ENCODE data around the gene INHBB. TPM values are rescaled to one million over a fixed set of nuclear protein-coding genes. Genes with fewer than 3 reads are reported as not detected.

Gene INHBB
- total and polyA plus RNA-seq, 9 of the 15 experiments (the other 6 are each of a cell fraction or from before 2014, with no cell fraction given), result not detected

GRCh38 chr2:120322329-120322728, 23.6 kb upstream of the INHBB start:
- ChIA-PET POLR2A (interaction anchor here (0.6 kb wide), 1 partner anchor 1310 kb away, joined by 4 read pairs; no protein-coding TSS in a partner anchor), CTCF (ENCODE audit: low intra/inter-chr PET ratio) (no interaction called here)
- Histone ChIP-seq H3K36me3 (ENCODE audit: control insufficient read depth, insufficient read depth, low read length) (no peaks in the 10 kb centered on the region), H3K9me3 (replicated peaks; ENCODE audit: control insufficient read depth, insufficient read depth, low read depth, low read length) (no peaks in the 10 kb centered on the region), H4K20me1 (replicated peaks; ENCODE audit: control insufficient read depth, insufficient read depth, low read length) (peaks cover 19% of the 10 kb centered on the region; the same call in 1 of the 2 replicates), H3K4me1 (replicated peaks in 1 of 2; ENCODE audit: control insufficient read depth in 2 of 2, insufficient read depth in 2 of 2, low read length in 2 of 2) (peaks cover 10 to 14% of the 10 kb centered on the region in 2 experiments; a peak in 4 of 5 replicates), H3K27me3 (ENCODE audit: control insufficient read depth in 2 of 2, insufficient read depth in 2 of 2, low read length in 2 of 2) (peaks cover 44 to 82% of the 10 kb centered on the region in 2 experiments), H3K27ac (ENCODE audit: extremely low read depth, low read depth, low read length) (no peak overlapping the region), H3K9ac (ENCODE audit: insufficient read depth in 1 of 2, low read depth in 2 of 2, low read length in 2 of 2) (no peak overlapping the region), H3K79me2 (ENCODE audit: control insufficient read depth, insufficient read depth, low read length) (no peaks in the 10 kb centered on the region), H3K4me3 (no peak overlapping the region), H3K9me1 (ENCODE audit: control insufficient read depth, insufficient read depth, low read length) (no peaks in the 10 kb centered on the region), H3K4me2 (ENCODE audit: insufficient read depth, low read length) (no peak overlapping the region), H2AFZ (ENCODE audit: low read depth, low read length) (no peak overlapping the region)
- no peak for DNase-seq (ENCODE audit: extremely low read depth in 1 of 4, low spot score in 3 of 4)
- TF ChIP-seq ZNF12 (CRISPR knock-in tag; IDR thresholded peaks at IDR 0.05) (peak; percentile 90), MEIS2 (IDR thresholded peaks at IDR 0.05; ENCODE audit: partially characterized antibody) (no peak)
- FAIRE-seq, result no peak
- in situ Hi-C loops (cut with MboI), result no loop called here
- WGBS (ENCODE audit: insufficient coverage, low coverage, missing lambda C conversion rate), result 45% methylated on average over 7 of the region's 7 CpGs
- intact Hi-C loops (cut with micrococcal nuclease), result no loop called here
- ATAC-seq, result no peak
- BruUV-seq (replicated peaks), result no TSS peak

- Histone ChIP-seq H3K36me3 (ENCODE audit: control insufficient read depth, insufficient read depth, low read length) (no peaks in the 10 kb centered on the region), H3K9me1 (ENCODE audit: control insufficient read depth, insufficient read depth, low read length) (no peaks in the 10 kb centered on the region), H3K4me1 (replicated peaks in 1 of 2; ENCODE audit: control insufficient read depth in 2 of 2, insufficient read depth in 2 of 2, low read length in 2 of 2) (peaks cover 10 to 14% of the 10 kb centered on the region in 2 experiments; a peak in 4 of 5 replicates), H3K4me3 (no peak overlapping the region), H3K4me2 (ENCODE audit: insufficient read depth, low read length) (no peak overlapping the region), H4K20me1 (replicated peaks; ENCODE audit: control insufficient read depth, insufficient read depth, low read length) (peaks cover 19% of the 10 kb centered on the region; the same call in 1 of the 2 replicates), H3K27me3 (ENCODE audit: control insufficient read depth in 2 of 2, insufficient read depth in 2 of 2, low read length in 2 of 2) (peaks cover 49 to 82% of the 10 kb centered on the region in 2 experiments), H3K9ac (ENCODE audit: insufficient read depth in 1 of 2, low read depth in 2 of 2, low read length in 2 of 2) (peak overlapping the region in 1 of 2 experiments; percentile 35; a peak in 2 of 4 replicates), H3K79me2 (ENCODE audit: control insufficient read depth, insufficient read depth, low read length) (no peaks in the 10 kb centered on the region), H3K9me3 (replicated peaks; ENCODE audit: control insufficient read depth, insufficient read depth, low read depth, low read length) (no peaks in the 10 kb centered on the region), H2AFZ (ENCODE audit: low read depth, low read length) (no peak overlapping the region), H3K27ac (ENCODE audit: extremely low read depth, low read depth, low read length) (no peak overlapping the region)
- ChIA-PET POLR2A (interaction anchor here (0.6 to 1.1 kb wide), 4 partner anchors 10 to 234 kb away, joined by 3 to 5 read pairs (median 5); no protein-coding TSS in a partner anchor), CTCF (ENCODE audit: low intra/inter-chr PET ratio) (no interaction called here)
- in situ Hi-C loops (cut with MboI) (no loop called here), intact Hi-C loops (cut with micrococcal nuclease) (no loop called here)
- no peak for TF ChIP-seq YY1 (IDR thresholded peaks at IDR 0.05; ENCODE audit: borderline replicate concordance in 1 of 3, control insufficient read depth in 1 of 3, extremely low read depth in 1 of 3, insufficient read depth in 3 of 3, insufficient read length in 1 of 3, insufficient replicate concordance in 2 of 3, low read depth in 1 of 3, low read length in 2 of 3)
- TF ChIP-seq ZNF311 (CRISPR knock-in tag; IDR thresholded peaks at IDR 0.05), result no peak
- TF ChIP-seq CEBPB (tag; IDR thresholded peaks at IDR 0.05), result peak; percentile 50; the same call in 1 of the 2 replicates
- TF ChIP-seq ZEB2 (IDR thresholded peaks at IDR 0.05), result no peak
- no peak for TF ChIP-seq SIX5 (IDR thresholded peaks at IDR 0.05; ENCODE audit: borderline replicate concordance in 1 of 2, insufficient read depth in 1 of 2, low read depth in 1 of 2, low read length in 2 of 2)
- TF ChIP-seq NR0B1 (IDR thresholded peaks at IDR 0.05; ENCODE audit: partially characterized antibody), result no peak
- TF ChIP-seq NCOA6 (IDR thresholded peaks at IDR 0.05), result no peak
- WGBS (ENCODE audit: insufficient coverage, low coverage, missing lambda C conversion rate), result 3% methylated on average over 10 of the region's 10 CpGs
- DNase-seq (ENCODE audit: extremely low read depth in 1 of 4, low spot score in 3 of 4), result no peak
- FAIRE-seq, result no peak
- no TSS peak for BruUV-seq (replicated peaks)
- ATAC-seq, result no peak
These were observed 22.7 kb upstream of the INHBB start for GRCh38 chr2:120323214-120323613.

Measured in K562 (cell line).